PC-9 (cell line): ENCODE results near the gene C1orf21. TPM values are rescaled to one million over a fixed set of nuclear protein-coding genes. Genes with fewer than 3 reads are reported as not detected.

Experiments used
- BruUV-seq: library from RNA; stranded (reverse); fragments of 400-500 nt; replicated peaks from 2 replicates; lab custom pipeline; 2021; lab: Mats Ljungman, UMichigan
- CTCF ChIA-PET: fragments of 300-600 bp; sonication (Branson Sonifier 250); formaldehyde crosslinking; loops from one replicate; lab custom pipeline; 2022; ENCODE audit warnings: antibody characterized with exemption; lab: Charles Lee
- POLR2A ChIA-PET: fragments of 300-600 bp; sonication (Branson Sonifier 250); formaldehyde crosslinking; loops from one replicate; lab custom pipeline; 2022; ENCODE audit warnings: antibody characterized with exemption; ENCODE audit not compliant: unreplicated experiment; lab: Charles Lee
- DNase-seq, 2 experiments: peaks; one replicate each; pipeline versions ENCODE4 v3.0.0 to v3.0.0-alpha.2; 2015 to 2022; ENCODE audit warnings: mixed read lengths in 1 of 2
- H2AFZ ChIP-seq: fragments of 200-600 bp; sonication (generic); 2 replicates; pipeline ENCODE4 v1.8.1; 2017; ENCODE audit warnings: antibody characterized with exemption
- H3F3A ChIP-seq: fragments of 200-600 bp; sonication (generic); 2 replicates; pipeline ENCODE4 v1.8.1; 2017; ENCODE audit warnings: antibody characterized with exemption, mild to moderate bottlenecking, low read depth; ENCODE audit not compliant: insufficient read depth
- H3K27ac ChIP-seq: fragments of 200-600 bp; sonication (generic); 2 replicates; pipeline ENCODE4 v1.6.1; 2016; ENCODE audit warnings: mixed run types
- H3K27me3 ChIP-seq: fragments of 200-600 bp; sonication (generic); 2 replicates; pipeline ENCODE4 v1.6.1; 2016; ENCODE audit warnings: low read depth, mixed run types; ENCODE audit not compliant: insufficient read depth
- H3K36me3 ChIP-seq: fragments of 200-600 bp; sonication (generic); 2 replicates; pipeline ENCODE4 v1.6.1; 2016; ENCODE audit warnings: low read depth, mixed run types
- H3K4me1 ChIP-seq: fragments of 200-600 bp; sonication (generic); replicated peaks from 2 replicates; pipeline ENCODE4 v1.6.1; 2016; ENCODE audit warnings: mixed run types; ENCODE audit not compliant: insufficient read depth
- H3K4me2 ChIP-seq: fragments of 200-600 bp; sonication (generic); 2 replicates; pipeline ENCODE4 v1.6.1; 2017; ENCODE audit warnings: mixed run types
- H3K4me3 ChIP-seq: fragments of 200-600 bp; sonication (generic); 2 replicates; pipeline ENCODE4 v1.6.1; 2016; ENCODE audit warnings: mixed run types
- H3K79me2 ChIP-seq: fragments of 200-600 bp; sonication (generic); 2 replicates; pipeline ENCODE4 v1.6.1; 2017; ENCODE audit warnings: low read depth, mixed run types
- H3K9me2 ChIP-seq: fragments of 200-600 bp; sonication (generic); 2 replicates; pipeline ENCODE4 v1.8.1; 2017; ENCODE audit warnings: mild to moderate bottlenecking; ENCODE audit not compliant: insufficient read depth
- H3K9me3 ChIP-seq: fragments of 200-600 bp; sonication (generic); 2 replicates; pipeline ENCODE4 v1.8.1; 2016; ENCODE audit warnings: low read depth; ENCODE audit not compliant: insufficient read depth
- H4K20me1 ChIP-seq: fragments of 200-600 bp; sonication (generic); 2 replicates; pipeline ENCODE4 v1.8.1; 2017; ENCODE audit not compliant: insufficient read depth
- CTCF ChIP-seq: fragments of 200-600 bp; sonication (generic); conservative IDR thresholded peaks from 2 replicates; pipeline ENCODE4 v1.6.1; 2017; ENCODE audit warnings: mixed run types, antibody characterized with exemption, mild to moderate bottlenecking, moderate library complexity
- EZH2 ChIP-seq: fragments of 200-600 bp; sonication (generic); IDR thresholded peaks from 2 replicates; pipeline ENCODE4 v1.8.0; 2017; ENCODE audit warnings: antibody characterized with exemption, low read depth
- intact Hi-C: fragments of 100-400 bp; cut with micrococcal nuclease; formaldehyde crosslinking; loops from one replicate; pipeline ENCODE4 v1.10.0; 2022; ENCODE audit not compliant: unreplicated experiment
- total RNA-seq: library from RNA; stranded (reverse); gene quantifications from 2 replicates; pipeline ENCODE4 v1.2.3, GENCODE V29; 2021

Gene C1orf21
- total RNA-seq, 1 experiment from 2014 or later, result 13.8 TPM

DNA sequence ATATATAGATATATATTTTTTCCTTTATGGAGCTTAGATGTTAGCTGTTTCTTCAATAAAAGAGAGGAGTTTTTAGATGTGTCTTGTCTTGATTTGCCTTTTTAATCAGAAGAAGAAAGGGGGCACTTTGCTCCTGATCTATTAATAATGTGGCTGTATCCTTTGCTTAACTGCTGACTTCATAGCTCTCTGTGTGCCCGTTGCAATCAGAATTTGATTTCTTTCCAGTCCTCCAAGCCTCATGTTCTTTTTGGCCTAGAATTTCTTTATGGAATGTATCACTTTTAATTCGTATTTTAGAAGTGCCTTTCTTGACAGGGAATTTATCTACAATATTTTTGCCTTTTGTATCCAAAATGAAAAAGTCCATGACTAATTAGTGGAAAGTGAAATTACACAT is 85.3 kb downstream of the C1orf21 start:
- Histone ChIP-seq H3K79me2 (no peaks in the 10 kb centered on the region), H3F3A (no peaks in the 10 kb centered on the region), H3K27ac (no peak overlapping the region), H3K9me3 (no peaks in the 10 kb centered on the region; the same call in 1 of the 2 replicates), H3K27me3 (no peaks in the 10 kb centered on the region), H3K9me2 (no peaks in the 10 kb centered on the region; the same call in 1 of the 2 replicates), H4K20me1 (no peaks in the 10 kb centered on the region), H3K4me3 (no peak overlapping the region), H3K4me2 (no peak overlapping the region), H3K36me3 (no peaks in the 10 kb centered on the region), H2AFZ (no peak overlapping the region), H3K4me1 (no peaks in the 10 kb centered on the region)
- no peak for DNase-seq
- ChIA-PET POLR2A (no interaction called here), CTCF (no interaction called here)
- TF ChIP-seq EZH2 (no peak), CTCF (no peak)
- BruUV-seq, result no TSS peak
- intact Hi-C loops, result no loop called here

- no peaks in the 10 kb centered on the region for H3K36me3 ChIP-seq
- no TSS peak for BruUV-seq
- H3K27me3 ChIP-seq, result no peaks in the 10 kb centered on the region
- H2AFZ ChIP-seq, result no peak overlapping the region
- CTCF ChIA-PET, result no interaction called here
- H3K9me2 ChIP-seq, result no peaks in the 10 kb centered on the region; the same call in 1 of the 2 replicates
- H3K4me2 ChIP-seq, result no peak overlapping the region
- no peaks in the 10 kb centered on the region for H4K20me1 ChIP-seq
- intact Hi-C loops, result no loop called here
- H3K27ac ChIP-seq, result no peak overlapping the region
- POLR2A ChIA-PET, result interaction anchor here (0.7 kb wide), 1 partner anchor 65 kb away, joined by 3 read pairs; no protein-coding TSS in a partner anchor
- no peaks in the 10 kb centered on the region; the same call in 1 of the 2 replicates for H3K9me3 ChIP-seq
- no peak overlapping the region for H3K4me3 ChIP-seq
- H3F3A ChIP-seq, result no peaks in the 10 kb centered on the region
- no peaks in the 10 kb centered on the region for H3K4me1 ChIP-seq
- no peak for DNase-seq
- TF ChIP-seq CTCF (no peak), EZH2 (no peak)
- H3K79me2 ChIP-seq, result no peaks in the 10 kb centered on the region
These were observed 86.5 kb downstream of the C1orf21 start for GRCh38 chr1:184473176-184473966.

- ChIA-PET CTCF (no interaction called here), POLR2A (interaction anchor here (0.7 kb wide), 1 partner anchor 56 kb away, joined by 4 read pairs; no protein-coding TSS in a partner anchor)
- H4K20me1 ChIP-seq, result no peaks in the 10 kb centered on the region
- no peaks in the 10 kb centered on the region for H3K4me1 ChIP-seq
- H3K4me3 ChIP-seq, result no peak overlapping the region
- TF ChIP-seq CTCF, result no peak
- no peak for TF ChIP-seq EZH2
- no peaks in the 10 kb centered on the region; the same call in 1 of the 2 replicates for H3K9me3 ChIP-seq
- intact Hi-C loops, result no loop called here
- H3K27me3 ChIP-seq, result no peaks in the 10 kb centered on the region
- no peaks in the 10 kb centered on the region for H3K36me3 ChIP-seq
- H3F3A ChIP-seq, result no peaks in the 10 kb centered on the region
- H3K79me2 ChIP-seq, result no peaks in the 10 kb centered on the region
- no peaks in the 10 kb centered on the region; the same call in 1 of the 2 replicates for H3K9me2 ChIP-seq
- H2AFZ ChIP-seq, result no peak overlapping the region
- H3K27ac ChIP-seq, result no peak overlapping the region
- BruUV-seq, result no TSS peak
- DNase-seq, result no peak
- no peak overlapping the region for H3K4me2 ChIP-seq
These were observed 89.4 kb downstream of the C1orf21 start for GRCh38 chr1:184476187-184476586.
